Suppressor macrophage (primary cell): ENCODE measurements around the gene METRN.

ENCODE experiments used
- DNase-seq, 4 experiments: peaks; one replicate each; pipeline ENCODE4 v3.0.0-alpha.2; 2020 to 2022
- total RNA-seq, 17 experiments: gene quantifications; one replicate each; lab custom pipeline; 2026; ENCODE audit warnings: mixed read lengths in 6 of 17, inconsistent platforms in 3 of 17; lab: John Stamatoyannopoulos, UW

METRN gene
- total RNA-seq: 1.6 to 8.4 (median 3.3) reads per million in 17 experiments

DNA sequence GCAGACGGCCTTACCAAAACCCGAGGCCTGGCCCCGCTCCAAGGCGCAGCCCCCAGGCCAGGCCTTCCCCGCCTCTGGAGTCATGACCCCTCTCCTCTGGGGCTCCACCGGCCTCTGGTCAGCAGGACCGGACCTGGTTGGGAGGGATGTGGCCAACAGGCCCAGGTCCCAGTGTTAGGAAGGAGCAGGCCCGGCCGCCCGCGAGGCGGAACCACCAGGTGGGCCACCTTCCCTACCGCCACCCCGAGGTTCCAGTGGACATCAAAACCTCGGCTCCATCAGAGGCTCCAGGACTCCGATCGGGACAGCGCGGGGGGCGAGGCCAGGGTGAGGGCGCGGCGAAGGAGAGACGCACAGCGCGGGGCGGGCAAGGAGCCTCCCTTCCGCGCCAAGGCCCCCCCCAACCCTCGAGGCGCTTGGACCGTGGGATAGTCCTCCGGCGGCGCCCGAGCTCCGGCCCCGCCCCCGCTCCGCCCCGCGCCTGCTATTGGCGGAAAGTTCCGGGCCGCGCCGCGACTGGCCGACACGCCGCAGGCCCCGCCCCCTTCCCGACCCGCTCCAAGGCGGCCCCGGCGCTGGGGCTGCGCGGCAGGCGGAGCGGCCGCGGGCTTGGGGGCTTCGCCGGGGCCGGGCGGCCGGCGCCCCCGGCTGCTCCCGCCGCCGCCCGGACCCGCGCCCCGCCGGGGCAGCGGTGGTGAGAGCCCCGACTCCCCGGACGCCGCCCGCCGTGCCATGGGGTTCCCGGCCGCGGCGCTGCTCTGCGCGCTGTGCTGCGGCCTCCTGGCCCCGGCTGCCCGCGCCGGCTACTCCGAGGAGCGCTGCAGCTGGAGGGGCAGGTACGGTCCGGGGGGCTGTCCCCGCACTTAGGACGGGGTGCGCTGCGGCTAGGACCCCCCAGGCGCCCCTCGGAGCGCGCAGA, at the start of gene METRN:
Gene METRN, plus strand, starts transcription at position 561 of the 919 bp plus-strand sequence. Its CDS starts 172 bp downstream, at position 733.
- peak; percentile 88 to 97 (median 93) for DNase-seq

GRCh38 chr16:666572-666971, 48.3 kb upstream of the METRN start:
- no peak for DNase-seq

DNA sequence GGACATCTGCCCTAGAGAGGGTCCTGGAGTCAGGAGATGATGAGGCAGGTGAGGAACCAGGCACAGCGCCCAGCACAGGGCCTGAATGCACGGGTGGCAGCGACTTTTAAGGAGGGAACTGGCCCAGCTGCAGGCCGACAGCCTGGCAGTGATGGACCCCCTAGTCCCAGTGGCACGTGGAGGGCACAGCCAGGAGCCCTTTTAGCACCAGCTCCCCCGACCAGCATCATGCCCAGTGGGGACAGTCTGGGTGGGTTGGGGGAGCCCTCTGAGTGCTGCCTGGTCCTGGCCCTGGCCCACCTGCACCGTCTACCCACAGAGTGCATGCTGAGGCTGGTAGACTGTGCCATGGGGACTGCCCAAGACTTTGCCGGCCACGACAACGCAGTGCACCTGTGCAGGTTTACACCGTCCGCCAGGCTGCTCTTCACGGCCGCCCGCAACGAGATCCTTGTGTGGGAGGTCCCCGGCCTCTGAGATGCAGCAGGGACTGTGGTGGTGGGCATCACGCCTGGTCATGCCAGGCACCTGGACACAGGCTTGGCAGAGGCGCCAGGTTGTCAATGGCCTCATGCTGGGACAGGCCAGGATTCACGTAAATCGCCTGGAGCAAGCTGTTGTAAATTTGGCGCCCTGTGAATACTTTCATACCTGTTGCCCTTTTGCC, 47.7 kb upstream of the METRN start:
- DNase-seq: no peak

- peak; percentile 96 to 99 (median 98) for DNase-seq
These were observed 47.0 kb upstream of the METRN start, which contains the start of gene RHOT2 for GRCh38 chr16:667780-668518. Gene RHOT2, plus strand, starts transcription at chr16:668132. Its CDS starts 68 bp downstream, at chr16:668200.

DNA sequence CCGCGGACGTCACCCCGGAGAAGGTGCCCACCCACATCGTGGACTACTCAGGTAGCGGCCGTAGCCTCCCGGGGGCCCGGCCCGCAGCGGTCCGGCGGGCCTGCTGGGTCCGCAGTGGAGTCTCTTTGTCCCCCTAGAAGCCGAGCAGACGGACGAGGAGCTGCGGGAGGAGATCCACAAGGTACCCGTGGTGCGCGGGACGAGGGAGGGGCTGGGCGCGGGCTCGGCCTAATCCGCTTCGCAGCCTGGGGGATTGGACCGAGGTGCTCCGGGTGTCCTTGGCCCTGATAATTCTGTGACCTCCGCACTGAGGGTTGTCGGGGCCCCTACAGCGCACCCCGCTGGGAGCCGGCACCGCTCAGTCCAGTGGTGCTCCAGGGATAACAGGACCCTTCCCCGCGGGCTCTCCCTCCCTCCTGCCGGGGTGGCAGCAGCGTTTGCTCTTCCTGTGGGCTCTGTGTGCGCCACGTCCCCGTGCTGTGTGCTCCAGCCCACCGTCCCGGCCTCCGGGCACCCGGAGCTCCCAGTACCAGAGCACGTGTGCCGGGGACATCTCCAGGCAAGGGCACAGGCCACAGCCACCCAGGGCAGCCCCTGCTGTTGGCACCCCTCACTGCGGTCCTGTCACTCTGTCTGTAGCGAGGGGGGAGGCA, 46.3 kb upstream of the METRN start:
- DNase-seq: peak in 3 of 4 experiments; percentile 7 to 41 (median 19)

DNA sequence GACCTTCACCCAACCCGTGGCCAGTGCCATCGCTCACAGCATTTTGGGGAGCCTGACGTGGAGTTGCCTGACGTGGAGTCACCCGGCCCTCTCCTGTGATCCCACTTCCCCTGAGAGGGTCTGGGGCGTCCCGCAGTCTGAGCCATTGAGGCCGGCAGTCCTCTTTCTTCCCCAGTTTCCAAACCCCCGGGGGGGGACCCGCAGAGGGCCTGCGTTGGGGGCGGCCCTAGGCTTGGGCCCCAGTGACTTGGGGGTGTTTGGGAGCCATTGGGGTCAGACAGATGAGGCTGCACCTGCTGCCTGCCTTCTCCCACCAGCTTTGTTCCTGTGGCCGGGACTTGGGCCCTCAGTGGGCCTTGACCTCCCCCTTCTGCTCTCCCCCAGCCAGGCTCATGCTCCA, 45.3 kb upstream of the METRN start:
- no peak for DNase-seq

DNA sequence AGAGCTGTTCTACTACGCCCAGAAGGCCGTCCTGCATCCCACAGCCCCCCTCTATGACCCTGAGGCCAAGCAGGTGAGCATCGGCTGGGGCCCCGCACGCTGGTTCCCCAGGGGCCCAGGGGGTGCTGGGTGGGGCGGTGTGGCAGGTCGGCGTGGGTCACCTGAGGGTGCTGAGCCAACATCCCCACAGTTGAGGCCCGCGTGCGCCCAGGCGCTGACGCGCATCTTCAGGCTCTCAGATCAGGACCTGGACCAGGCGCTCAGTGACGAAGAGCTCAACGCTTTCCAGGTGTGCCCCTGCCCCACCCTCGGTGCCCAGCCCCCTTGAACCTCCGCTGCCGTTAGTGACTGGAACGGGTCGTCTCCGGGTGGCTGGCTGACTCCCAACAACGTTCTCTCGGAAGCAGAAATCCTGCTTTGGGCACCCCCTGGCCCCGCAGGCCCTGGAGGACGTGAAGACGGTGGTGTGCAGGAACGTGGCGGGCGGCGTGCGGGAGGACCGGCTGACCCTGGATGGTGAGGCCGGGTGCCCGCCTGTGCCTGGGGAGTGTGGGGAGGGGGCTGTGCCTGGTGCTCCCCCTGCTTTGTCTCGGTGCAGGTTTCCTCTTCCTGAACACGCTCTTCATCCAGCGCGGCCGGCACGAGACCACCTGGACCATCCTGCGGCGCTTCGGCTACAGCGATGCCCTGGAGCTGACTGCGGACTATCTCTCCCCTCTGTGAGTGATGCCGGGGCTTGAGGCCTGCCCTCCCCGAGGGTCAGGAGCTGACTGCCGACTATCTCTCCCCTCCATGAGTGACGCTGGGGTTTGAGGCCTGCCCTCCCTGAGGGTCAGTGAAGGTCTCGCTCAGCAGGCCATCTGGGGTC, 44.2 kb upstream of the METRN start:
- no peak for DNase-seq

- DNase-seq: no peak
These were observed 43.4 kb upstream of the METRN start for GRCh38 chr16:671353-672131.

DNA sequence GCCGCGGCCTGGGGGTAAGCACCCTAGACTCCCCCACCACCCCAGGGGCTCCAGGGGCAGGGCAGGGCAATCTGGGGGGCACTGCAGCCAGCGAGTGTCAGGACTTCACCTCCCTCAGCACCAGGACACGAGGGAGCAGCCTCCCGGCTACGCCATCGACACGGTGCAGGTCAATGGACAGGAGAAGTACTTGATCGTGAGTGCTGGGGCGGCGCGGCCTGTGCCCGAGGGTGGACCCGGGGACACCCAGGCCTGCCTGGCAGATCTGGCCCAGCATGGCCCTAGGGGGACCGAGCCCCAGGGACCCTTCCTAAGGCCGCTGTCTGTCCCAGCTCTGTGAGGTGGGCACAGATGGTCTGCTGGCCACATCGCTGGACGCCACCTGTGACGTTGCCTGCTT, 42.5 kb upstream of the METRN start:
- no peak for DNase-seq

- DNase-seq: no peak
These were observed 42.1 kb upstream of the METRN start for GRCh38 chr16:672851-673250.

GRCh38 chr16:673399-673991, 41.4 kb upstream of the METRN start:
- no peak for DNase-seq

- no peak for DNase-seq
These were observed 40.6 kb upstream of the METRN start for GRCh38 chr16:674214-674881.

- peak; percentile 33 to 74 (median 53) for DNase-seq
These were observed 39.7 kb upstream of the METRN start, which contains the start of gene RHBDL1 for GRCh38 chr16:674968-675883. Gene RHBDL1, plus strand, starts transcription at chr16:675671. Its CDS starts 120 bp downstream, at chr16:675791.

DNA sequence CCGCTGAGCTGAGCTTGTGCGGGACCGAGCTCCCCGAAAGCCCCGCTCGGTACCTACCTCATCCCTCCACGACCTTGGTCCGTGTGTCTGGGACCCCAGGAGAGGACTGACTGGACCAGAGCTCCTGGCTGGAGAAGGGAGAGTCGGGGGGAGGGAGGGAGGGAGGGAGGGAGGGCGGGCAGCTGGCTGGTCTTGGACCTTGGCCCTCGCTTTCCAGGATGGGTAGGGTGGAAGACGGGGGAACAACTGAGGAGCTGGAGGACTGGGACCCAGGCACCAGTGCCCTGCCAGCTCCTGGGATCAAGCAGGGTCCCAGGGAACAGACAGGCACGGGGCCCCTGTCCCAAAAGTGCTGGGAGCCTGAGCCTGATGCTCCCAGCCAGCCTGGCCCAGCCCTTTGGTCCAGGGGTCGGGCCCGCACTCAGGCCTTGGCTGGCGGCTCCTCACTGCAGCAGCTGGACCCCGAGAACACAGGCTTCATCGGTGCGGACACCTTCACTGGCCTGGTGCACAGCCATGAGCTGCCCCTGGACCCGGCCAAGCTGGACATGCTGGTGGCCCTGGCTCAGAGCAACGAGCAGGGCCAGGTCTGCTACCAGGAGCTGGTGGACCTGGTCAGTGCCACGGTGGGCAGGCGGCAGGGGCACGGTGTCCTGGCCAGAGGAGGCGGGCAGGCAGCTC, 38.9 kb upstream of the METRN start:
- no peak for DNase-seq

DNA sequence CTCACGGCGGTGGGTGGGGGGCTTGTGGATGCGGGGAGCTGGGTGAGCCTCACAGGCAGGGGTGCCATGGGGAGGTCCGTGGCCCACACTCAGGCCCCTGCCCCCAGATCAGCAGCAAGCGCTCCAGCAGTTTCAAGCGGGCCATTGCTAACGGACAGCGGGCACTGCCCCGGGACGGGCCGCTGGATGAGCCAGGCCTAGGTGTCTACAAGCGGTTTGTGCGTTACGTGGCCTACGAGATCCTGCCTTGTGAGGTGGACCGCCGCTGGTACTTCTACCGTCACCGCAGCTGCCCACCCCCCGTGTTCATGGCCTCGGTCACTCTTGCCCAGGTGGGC, 38.4 kb upstream of the METRN start:
- DNase-seq: no peak

DNA sequence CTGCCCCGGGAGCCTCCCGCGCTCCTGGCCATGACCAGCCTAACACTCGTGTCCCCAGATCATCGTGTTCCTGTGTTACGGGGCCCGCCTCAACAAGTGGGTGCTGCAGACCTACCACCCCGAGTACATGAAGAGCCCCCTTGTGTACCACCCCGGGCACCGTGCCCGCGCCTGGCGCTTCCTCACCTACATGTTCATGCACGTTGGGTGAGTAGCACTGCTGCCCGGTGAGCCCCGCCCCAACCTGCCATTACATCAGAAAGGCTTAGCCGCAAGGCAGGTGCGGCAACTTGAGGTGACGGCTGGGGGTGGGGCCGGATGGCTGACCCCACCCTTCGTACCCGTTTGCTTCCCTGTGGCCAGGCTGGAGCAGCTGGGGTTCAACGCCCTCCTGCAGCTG, 38.0 kb upstream of the METRN start:
- DNase-seq: no peak

GRCh38 chr16:677316-678190, 37.4 kb upstream of the METRN start:
- DNase-seq: no peak
